HTR-8/SVneo (cell line): Measurements from ENCODE around the gene ERN1.
"Not testable (repeated sequence)": the region's sequence is repeated elsewhere in the genome, so short reads cannot be mapped to it uniquely, and the experiment has no call there.

Experiments
- DNase-seq: peaks from one replicate; pipeline ENCODE4 v3.0.0; 2011; ENCODE audit warnings: low spot score, mixed read lengths; ENCODE audit not compliant: insufficient read length
- FAIRE-seq: peaks from 2 replicates; lab custom pipeline; 2011; peaks lifted over from hg19 to GRCh38; lab: Jason Lieb, UNC

Gene ERN1

DNA sequence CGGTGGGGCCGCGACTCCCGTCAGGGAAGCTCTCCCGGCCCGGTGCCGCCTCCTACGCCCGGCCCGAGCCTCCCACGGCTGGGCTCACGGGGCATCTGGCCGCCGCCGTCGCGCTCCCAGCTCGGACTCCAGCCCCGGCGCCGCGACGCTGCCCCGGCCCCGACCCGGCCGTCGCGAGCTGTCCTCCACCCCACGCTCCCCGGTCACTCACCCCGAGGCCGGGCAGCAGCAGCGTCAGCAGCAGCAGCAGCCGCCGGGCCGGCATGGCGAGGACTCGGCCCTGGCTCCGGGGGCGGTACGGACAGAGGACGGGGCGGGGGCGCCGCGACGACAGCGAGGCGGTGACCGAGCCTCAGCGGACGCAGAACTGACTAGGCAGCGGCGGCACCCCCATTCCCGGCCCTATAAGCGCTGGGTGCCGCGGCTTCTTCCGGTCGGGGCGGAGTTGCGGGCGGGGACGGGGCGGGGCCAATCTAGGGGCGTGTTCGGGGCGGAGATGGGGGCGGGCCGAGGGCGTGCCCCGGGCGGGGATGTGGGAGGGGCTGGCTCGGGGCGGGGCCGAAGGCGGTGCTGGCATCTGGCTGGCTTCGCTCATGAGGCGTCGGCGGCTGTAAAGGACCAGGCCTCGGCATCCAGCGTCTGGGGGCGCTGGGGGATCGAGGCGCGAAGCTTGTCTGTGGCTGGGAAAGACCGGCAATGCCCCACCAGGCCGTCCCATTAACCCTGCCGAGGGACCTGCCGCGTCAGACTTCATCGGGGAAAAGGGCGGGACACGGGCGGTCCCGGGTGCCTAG, at the start of gene ERN1:
TSS of gene ERN1 (minus strand) at position 380 of the 794 bp plus-strand sequence. CDS start at position 265, 115 bp downstream.
- peak; percentile 87 for DNase-seq
- peak; percentile 89 for FAIRE-seq

DNA sequence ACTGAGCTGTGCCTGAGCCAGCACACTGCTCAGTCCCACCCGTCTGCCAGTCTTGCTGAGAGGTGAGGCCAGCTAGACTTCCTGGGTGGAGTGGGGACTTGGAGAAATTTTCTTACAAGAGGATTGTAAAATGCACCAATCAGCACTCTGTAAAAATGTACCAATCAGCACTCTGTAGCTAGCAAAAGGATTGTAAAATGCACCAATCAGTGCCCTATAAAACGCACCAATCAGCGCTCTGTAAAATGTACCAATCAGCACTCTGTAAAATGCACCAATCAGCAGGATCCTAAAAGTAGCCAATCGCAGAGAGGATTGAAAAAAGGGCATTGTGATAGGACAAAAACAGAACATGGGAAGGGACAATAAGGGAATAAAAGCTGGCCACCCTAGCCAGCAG, 49.1 kb upstream of the ERN1 start:
- not testable (repeated sequence) for DNase-seq, FAIRE-seq

DNA sequence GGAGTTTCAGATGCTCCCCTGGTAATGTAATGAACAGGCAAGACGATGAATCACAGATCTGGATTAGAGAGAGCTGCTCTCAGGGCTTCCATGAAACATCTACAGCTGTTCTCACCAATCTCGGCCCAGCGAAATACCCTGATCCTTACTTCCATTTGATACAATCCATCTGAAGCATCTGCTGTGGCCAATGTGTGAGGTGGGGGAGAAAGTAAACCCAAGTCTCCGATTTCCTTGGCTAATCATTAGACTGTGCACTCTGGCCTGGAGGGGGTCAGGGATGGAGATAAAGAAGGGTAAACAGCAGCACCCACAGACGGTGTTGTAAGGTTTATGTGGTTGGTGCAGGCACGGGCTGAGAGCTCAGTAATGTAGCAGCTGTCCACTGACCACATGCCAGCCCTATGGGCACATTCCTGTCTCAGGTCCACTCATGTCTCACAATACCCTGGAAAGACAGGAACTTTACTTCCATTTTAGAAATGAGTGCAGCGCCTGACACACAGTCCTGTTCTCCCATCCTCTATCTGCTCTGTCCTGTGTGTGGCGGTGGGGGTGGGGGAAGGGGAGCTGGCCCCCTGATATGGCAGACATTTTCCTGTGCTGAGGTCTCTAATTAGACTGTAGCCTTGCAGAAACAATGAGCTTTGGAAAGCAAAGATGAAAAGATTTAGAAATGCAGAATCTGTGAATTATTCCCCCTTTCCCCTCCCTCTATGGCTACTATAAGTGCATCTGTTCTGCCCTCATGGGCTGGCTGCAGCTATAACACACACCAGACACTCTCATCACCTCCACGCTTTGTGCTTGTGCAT, 48.3 kb upstream of the ERN1 start:
- FAIRE-seq (no peak), DNase-seq (no peak)

DNA sequence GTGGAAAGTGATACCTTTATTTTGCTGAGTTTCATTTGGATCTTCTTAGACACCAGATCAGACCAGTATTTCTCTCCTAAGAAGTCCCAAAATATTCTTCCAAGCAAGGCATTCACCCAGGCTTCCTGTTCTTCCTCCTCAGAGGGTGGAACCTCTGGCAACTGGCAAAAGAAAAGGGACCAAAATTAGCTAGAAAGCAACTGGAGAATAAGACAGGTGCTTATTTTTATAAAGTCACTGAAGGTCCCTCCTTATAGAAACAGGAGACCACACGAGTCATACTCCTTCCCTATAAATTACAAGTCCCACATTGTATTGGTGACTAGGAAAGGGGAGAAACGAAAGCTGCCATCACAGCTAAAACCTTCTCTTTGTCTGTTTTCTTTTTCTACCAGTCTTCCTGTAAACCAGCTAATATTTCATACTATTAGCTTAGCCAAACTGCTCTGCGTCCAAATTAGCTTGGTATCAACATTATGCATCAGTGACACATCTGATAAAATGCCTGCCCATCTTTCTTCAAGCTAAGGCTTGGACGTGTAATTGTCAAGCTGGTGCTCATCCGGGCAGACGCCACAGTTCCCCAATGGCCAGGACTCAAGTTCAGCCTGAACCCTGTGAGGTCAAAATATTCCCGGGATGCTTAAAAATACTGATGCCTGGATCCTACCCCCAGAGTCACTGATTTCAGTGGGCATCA, 47.5 kb upstream of the ERN1 start:
- FAIRE-seq (no peak), DNase-seq (no peak)

DNA sequence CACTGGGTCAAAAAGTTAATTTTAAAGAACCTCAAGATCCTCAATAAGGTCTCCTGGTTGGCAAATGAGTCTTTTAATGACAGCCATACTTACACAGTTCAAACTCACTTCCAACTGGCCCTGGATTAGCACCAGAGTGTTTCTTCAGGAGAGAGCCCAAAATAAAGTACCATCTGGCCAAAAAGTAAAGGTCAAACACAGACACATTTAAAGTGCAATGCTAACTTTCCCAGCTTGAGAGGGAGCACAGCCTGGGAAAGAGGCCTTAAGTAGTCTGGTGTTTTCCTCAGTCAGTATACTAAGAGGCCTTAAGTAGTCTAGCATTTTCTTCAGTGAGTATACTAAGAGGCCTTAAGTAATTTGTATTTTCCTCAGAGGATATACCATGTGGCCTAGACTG, 46.6 kb upstream of the ERN1 start:
- DNase-seq (no peak), FAIRE-seq (no peak)

DNA sequence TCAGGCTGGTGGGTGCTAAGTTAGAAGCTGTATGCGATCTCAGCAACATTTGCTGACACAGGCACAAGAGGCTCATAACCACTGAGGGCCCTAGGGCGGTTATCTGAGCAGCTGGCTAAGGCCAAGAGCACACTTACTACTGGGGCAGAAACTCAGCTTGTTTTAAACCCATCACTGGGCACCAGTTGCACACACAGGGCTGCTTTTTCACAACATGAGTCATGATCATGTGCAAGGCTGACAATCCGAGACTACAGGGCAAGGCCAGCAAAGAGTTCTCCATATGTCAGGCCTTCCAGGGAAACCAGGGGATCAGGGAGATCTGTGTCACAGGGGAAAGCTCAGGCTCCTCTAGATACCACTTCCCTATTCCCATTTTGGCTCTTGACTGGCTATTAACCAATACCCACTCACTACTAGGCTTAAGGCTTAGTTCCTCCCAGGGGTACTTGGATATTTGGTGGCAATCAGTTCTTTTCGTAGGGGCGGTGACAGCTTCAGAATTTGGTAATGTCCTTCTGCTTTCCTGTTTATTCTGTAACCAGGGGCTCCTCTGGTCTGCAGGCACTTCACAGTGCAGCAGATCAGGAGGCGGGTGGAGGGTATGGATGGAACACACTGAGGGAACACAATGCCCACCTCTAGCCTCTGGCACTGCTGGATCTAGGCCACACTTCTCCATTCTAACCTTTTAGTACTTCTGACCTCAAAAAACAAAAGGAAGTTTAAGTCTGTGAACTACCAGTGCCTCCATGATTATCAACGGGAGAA, 44.9 kb upstream of the ERN1 start:
- no peak for DNase-seq
- FAIRE-seq: no peak

DNA sequence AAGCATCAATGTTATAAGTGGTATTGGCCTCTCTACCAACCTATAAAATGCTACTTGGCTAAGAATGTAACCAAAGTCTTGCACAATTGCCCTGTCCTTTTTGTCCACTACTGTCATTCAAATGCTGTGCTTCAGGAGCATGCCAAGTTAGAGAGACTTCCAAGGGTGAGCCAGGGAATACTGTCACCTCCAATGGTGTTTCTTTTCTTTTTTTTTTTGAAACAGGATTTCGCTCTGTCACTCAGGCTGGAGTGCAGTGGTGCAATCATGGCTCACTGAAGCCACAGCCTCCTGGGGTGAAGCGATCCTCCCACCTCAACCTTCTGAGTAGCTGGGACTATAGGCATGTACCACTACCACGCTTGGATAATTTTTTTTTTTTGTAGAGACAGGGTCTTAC, 43.7 kb upstream of the ERN1 start:
- no peak for DNase-seq

DNA sequence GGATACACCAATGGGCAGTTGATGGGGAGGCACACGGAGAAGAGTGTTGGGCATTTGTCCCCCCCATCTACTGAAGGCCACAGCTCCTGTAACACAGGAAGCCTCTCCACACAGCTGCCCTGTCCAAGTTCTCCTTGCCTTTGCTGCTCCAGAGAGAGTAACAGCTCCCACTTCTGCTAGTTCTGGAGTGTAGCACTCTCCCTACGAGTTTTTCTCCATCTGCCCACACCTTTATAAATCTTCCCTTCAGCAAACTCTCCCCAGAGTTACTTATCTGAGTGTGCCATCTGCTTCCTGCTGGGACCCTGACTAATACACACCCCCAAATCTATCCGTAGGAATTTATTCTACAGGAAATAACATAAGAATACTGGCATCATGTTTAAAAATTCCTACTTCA, 42.6 kb upstream of the ERN1 start:
- DNase-seq: no peak
- FAIRE-seq: no peak

More for the DNA sequence above, 43.7 kb upstream of the ERN1 start:
- no peak for FAIRE-seq

DNA sequence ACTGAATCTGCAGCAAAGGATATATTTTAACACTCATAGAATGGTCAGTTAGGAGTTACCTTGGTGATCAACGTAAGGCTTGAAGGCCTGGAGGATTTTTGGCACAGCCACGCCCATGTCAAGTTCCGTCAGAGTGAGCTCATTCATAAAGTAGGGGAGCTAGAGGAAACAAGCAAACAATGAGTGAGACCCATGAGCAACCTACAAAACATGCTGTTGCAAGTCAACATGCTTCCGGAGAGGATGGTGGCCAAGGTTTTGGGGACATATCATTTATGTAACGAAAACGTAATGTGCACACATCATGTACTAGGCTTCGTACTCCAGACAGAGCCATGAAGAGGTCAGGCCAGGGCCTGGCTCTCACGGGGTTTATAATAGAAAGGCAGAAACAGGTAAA, 41.1 kb upstream of the ERN1 start:
- no peak for FAIRE-seq
- DNase-seq: no peak

DNA sequence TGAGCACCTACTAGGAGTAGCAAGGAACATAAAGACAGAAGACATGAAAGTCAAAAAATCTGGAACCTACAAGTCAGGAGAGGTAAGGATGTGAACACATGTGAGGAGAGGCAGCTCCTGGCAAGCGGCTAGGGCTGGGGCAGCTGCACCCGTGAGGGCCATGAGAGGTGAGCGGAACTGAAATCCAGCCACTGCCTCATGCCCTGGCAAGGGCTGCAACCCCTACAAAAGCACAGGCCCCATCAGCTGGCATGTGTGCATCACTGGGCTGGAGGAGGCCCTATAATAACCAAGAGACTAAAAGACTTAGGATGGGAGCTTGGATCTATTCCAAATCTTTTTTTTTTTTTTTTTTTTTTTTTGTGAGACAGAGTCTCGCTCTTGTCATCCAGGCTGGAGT, 40.3 kb upstream of the ERN1 start:
- FAIRE-seq (no peak), DNase-seq (no peak)

DNA sequence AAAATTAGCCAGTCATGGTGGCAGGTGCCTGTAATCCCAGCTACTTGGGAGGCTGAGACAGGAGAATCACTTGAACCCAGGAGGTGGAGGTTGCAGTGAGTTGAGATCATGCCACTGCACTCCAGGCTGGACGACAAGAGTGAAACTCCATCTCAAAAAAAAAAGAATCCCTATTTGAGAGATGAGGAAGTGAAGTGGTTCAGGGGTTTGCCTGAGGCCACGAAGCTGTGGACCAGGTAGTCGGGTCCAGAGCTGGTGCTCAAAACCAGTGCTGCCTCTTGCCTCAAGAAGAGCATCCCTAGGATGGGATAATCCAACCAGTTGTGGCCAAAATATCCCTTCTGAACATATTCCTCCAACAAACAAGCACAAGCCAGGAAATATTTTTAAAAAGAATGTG, 37.7 kb upstream of the ERN1 start:
- not testable (repeated sequence) for DNase-seq, FAIRE-seq

DNA sequence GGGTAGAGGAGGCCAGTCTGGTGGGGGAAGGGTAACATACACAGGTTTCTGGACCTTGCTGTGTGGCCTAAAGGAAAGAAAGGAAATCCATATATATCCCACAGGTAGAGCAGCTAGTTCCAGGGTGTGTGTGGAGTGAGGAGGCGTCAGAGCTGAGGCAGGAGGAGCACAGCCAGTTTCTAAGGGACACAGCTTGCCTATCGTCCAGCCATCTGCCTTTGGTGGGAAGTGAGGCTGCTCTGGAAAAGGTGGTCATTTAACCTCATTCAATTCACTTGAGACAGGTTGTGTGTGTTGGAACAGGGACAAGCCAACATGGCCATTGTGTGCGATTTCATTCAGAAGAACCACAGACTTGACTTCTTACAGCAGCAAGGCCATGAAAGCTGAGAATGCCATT, 36.9 kb upstream of the ERN1 start:
- FAIRE-seq (no peak), DNase-seq (no peak)

DNA sequence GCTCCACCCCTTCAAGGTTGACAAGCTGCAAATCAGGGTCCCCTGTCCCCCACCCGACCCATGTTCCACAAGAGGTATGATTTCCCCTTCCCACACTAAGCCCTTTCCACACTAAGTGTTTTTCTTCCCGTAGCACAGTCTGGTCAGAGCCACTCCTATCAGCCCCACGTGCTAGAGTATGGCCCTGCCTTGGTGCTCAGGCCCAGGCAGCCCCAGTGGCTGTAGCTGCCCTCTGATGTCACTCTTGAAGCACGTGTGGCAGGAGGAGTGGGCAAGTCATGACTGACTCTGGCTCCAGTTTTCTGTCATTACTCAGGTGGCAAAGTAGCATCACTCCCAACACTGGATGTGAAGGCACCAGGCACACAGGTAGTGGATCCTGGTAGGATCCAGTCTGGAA, 35.4 kb upstream of the ERN1 start:
- FAIRE-seq: no peak
- no peak for DNase-seq

DNA sequence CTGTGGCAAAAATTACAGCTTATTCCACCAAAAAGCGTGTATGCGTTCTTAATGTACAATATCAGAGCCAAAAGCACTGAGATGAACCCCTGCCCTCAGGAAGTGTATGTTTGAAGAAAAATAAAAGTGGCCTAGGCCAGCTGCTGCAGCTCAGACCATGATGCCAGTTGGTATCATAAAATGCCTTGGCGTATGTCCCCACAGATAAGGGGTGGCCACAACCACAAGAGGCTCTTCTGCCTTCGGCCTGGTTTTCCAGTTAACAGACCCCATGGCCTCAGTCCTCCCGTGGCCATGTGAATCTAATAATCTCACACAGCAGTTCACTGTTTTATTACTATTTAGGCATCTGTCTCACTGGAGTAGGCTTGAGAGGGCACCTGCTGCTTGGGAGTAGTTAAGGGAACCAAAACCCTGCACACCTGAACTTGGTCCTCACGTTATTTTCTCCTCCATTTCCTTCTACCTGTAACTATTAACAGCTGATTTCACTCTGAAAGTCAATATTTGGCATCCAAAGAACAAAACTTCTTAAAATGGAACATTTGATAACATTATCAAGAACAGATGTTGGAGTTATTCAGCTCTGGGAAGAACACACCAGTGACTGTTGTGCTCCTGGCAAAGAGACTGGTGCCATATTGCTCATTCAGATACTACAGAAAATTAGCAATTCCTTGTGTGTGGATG, 34.8 kb upstream of the ERN1 start:
- DNase-seq: no peak
- FAIRE-seq: no peak

DNA sequence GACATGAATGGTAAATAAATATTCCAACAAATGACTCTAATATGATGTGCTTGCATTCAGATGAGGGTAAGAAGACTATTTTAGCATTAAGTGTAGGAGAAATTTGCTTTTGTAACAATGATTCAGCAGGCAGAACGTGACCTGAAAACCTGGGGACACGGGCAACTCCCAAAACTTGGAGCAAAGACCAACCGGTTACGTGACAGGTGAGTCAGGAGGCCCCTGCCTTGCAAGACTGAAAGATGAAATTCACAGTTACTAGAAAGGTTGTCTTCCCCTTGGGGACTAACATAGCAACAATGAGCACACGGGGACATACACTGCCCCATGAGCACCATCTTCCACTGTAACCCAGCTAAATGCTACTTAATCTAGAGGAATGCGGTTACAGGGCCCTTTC, 33.5 kb upstream of the ERN1 start:
- no peak for FAIRE-seq
- no peak for DNase-seq

DNA sequence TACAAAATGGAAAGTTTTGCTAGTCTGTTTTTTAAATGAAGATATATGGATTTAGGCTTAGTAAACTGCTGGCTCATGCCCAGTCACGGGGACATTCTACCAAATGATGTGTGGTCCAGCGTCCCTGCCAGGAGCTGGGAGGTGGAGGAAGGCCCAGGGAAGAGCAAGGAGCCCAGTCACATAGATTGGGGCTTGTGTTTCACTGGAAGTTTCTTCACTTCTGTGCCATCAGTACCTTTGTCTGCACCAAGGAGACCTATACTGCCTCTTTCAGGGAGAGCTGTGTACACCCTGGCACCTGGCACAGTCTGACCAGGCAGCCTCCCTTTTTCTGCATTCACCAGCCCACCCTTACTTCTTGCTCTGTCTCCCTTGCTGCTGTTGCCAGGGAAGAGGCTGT, 32.6 kb upstream of the ERN1 start:
- DNase-seq: no peak
- no peak for FAIRE-seq

DNA sequence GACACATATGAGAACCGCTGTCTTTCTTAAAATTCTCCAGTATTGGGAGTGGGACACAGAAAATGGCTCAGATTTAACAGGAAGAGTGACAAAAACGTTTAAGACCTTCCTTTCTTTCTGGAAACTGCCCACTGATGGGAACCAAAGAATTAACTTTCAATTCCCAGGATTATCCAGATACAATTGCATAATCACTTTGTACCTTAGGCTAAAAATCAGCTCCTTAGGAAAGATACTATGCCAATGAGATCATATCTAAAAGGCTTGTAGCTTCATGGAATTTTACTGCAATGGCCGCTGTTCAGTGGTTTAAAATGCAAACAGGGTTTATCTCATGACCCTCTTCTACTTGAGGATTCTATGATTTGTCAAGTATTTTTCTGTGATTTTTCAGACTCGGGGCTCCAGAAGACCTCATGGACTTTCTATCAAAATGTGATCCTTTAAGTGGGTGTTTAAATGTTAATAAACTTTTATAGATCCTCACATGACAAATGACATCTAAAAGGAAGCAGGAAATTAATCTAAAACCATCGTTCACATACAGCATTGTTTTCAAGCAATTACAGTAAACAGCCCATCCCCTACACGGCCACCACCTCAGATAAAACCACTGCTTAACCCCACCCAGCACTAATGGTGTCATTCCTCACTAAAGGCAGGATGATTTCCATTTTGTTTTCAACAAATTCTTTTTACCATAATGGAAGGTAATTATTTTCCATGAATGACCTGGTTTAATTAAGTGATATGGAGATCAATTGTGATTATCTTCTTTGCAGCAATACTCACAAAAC, 31.6 kb upstream of the ERN1 start:
- no peak for DNase-seq

DNA sequence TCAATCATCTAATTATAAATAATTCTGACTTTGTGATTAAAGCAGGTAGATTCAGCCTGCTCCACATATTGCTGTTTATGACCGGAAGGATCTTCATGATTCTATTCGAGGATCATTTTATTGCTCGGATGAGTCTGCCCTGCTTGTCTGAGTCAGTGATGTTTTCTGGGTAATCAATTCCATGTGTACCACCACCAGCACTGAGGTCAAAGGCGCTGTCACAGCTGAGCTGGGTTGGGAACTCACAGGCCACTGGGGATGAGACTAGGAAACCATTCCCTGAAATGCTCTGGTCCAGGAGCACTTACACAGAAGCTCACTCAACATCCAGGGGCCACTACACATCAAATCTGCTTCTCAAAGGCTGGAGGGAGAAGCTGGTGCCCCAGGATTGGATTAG, 30.4 kb upstream of the ERN1 start:
- no peak for DNase-seq
- peak; percentile 20 for FAIRE-seq

More for the DNA sequence above, 31.6 kb upstream of the ERN1 start:
- FAIRE-seq: no peak
